Gastroesophageal sphincter (tissue), 4 donors: ENCODE results near the gene TCF7L2. TPM values are rescaled to one million over a fixed set of nuclear protein-coding genes. Genes with fewer than 3 reads are reported as not detected.

Source experiments
- ATAC-seq: fragments of 150-250 bp; one replicate; pipeline ENCODE4 v1.9.1; 2016; ENCODE audit warnings: mild to moderate bottlenecking, moderate library complexity
- H3K27ac ChIP-seq, 4 donors: fragments of 200-600 bp; sonication (generic) in 3 of 4; 1 replicate in 3 of 4; 2 replicates in 1 of 4; pipeline ENCODE4 v1.5.1; 2016 to 2019
- H3K27me3 ChIP-seq: fragments of 200-600 bp; sonication (generic); one replicate; pipeline ENCODE4 v1.5.1; 2019
- H3K36me3 ChIP-seq, 2 donors: fragments of 200-600 bp; sonication (generic); one replicate each; pipeline ENCODE4 v1.5.1; 2019; ENCODE audit warnings: control low read depth in 1 of 2
- H3K4me1 ChIP-seq, 3 donors: fragments of 200-600 bp; sonication (generic); 1 replicate in 2 of 3; 2 replicates in 1 of 3; pipeline ENCODE4 v1.5.1; 2016 to 2019; ENCODE audit warnings: control low read depth in 2 of 3
- H3K4me3 ChIP-seq, 2 donors: fragments of 200-600 bp; sonication (generic); one replicate each; pipeline ENCODE4 v1.5.1; 2019; ENCODE audit warnings: mild to moderate bottlenecking in 1 of 2, moderate library complexity in 1 of 2
- H3K9me3 ChIP-seq, 3 donors: fragments of 200-600 bp; sonication (generic); one replicate each; pipeline ENCODE4 v1.5.1; 2017 to 2019; ENCODE audit warnings: control low read depth in 2 of 3
- CTCF ChIP-seq, 4 experiments: fragments of 200-600 bp in 2 of 4; fragments of 450-650 bp in 2 of 4; sonication (generic) in 1 of 4; IDR thresholded peaks; one replicate each; pipeline ENCODE4 v1.5.1; 2017 to 2019; ENCODE audit warnings: antibody characterized with exemption in 4 of 4, mild to moderate bottlenecking in 2 of 4, moderate library complexity in 2 of 4
- EP300 ChIP-seq: sonication (generic); formaldehyde crosslinking; IDR thresholded peaks from one replicate; pipeline ENCODE4 v1.6.1; 2017; ENCODE audit warnings: antibody characterized with exemption, mild to moderate bottlenecking
- POLR2A ChIP-seq, 2 donors: fragments of 450-650 bp; IDR thresholded peaks; one replicate each; pipeline ENCODE4 v1.6.1; 2017; ENCODE audit warnings: antibody characterized with exemption in 2 of 2, mild to moderate bottlenecking in 2 of 2, moderate library complexity in 1 of 2
- POLR2AphosphoS5 ChIP-seq: sonication (generic); formaldehyde crosslinking; IDR thresholded peaks from one replicate; pipeline ENCODE4 v1.6.1; 2017; ENCODE audit warnings: antibody characterized with exemption
- WGBS, 2 donors: methylation state at CpG; one replicate each; pipeline ENCODE4 v1.1.5; 2018; ENCODE audit warnings: low coverage in 1 of 2; 5-methylcytosine and 5-hydroxymethylcytosine counted together
- total RNA-seq, 4 donors: library from RNA; depleted of rRNA; stranded (reverse); fragments of >200 nt; gene quantifications; one replicate each; pipeline ENCODE4 v1.1.0, GENCODE V29; 2016

Gene TCF7L2
- total RNA-seq, 4 donors from 2014 or later = 12.6 to 22.4 (median 20.2) TPM

GRCh38 chr10:113111900-113112853, 162.1 kb downstream of the TCF7L2 start:
- peaks cover 0 to 32% (median 0%) of the 10 kb centered on the region in 3 donors for H3K4me1 ChIP-seq
- WGBS, 2 donors = 80 to 90% methylated on average over 10 to 11 of the region's 12 CpGs
- ATAC-seq = peak; percentile 73
- no peak for TF ChIP-seq POLR2A (IDR thresholded peaks at IDR 0.05)
- TF ChIP-seq EP300 = no peak
- peak; percentile 38 for TF ChIP-seq POLR2AphosphoS5
- H3K4me3 ChIP-seq = no peak overlapping the region
- no peaks in the 10 kb centered on the region for H3K9me3 ChIP-seq
- no peaks in the 10 kb centered on the region for H3K27me3 ChIP-seq
- H3K27ac ChIP-seq = no peak overlapping the region
- no peaks in the 10 kb centered on the region for H3K36me3 ChIP-seq

- no peak overlapping the region for H3K4me3 ChIP-seq
- peaks cover 0 to 25% (median 0%) of the 10 kb centered on the region in 3 donors for H3K4me1 ChIP-seq
- WGBS, 2 donors = 81 to 96% methylated on average over 4 to 5 of the region's 5 CpGs
- H3K27ac ChIP-seq = no peak overlapping the region
- no peak for TF ChIP-seq POLR2AphosphoS5
- TF ChIP-seq POLR2A (IDR thresholded peaks at IDR 0.05) = no peak
- no peak for TF ChIP-seq EP300
- no peak for TF ChIP-seq CTCF (IDR thresholded peaks at IDR 0.05)
- no peaks in the 10 kb centered on the region for H3K27me3 ChIP-seq
- ATAC-seq = no peak
- no peaks in the 10 kb centered on the region for H3K36me3 ChIP-seq
- no peaks in the 10 kb centered on the region for H3K9me3 ChIP-seq
Observed at GRCh38 chr10:113113241-113113640, 163.2 kb downstream of the TCF7L2 start.

- no peak for TF ChIP-seq POLR2AphosphoS5
- TF ChIP-seq EP300 = no peak
- no peak for TF ChIP-seq CTCF (IDR thresholded peaks at IDR 0.05)
- TF ChIP-seq POLR2A (IDR thresholded peaks at IDR 0.05) = no peak
- no peak overlapping the region for H3K27ac ChIP-seq
- no peak overlapping the region for H3K4me3 ChIP-seq
- no peak for ATAC-seq
- no peaks in the 10 kb centered on the region for H3K27me3 ChIP-seq
- 40 to 100% methylated on average over 1 of the region's 1 CpG for WGBS, 2 donors
- H3K4me1 ChIP-seq = peaks cover 0 to 18% (median 0%) of the 10 kb centered on the region in 3 donors
- no peaks in the 10 kb centered on the region for H3K9me3 ChIP-seq
- H3K36me3 ChIP-seq = no peaks in the 10 kb centered on the region
Observed at GRCh38 chr10:113113918-113114317, 163.9 kb downstream of the TCF7L2 start.

- Histone ChIP-seq H3K27ac (no peak overlapping the region), H3K4me3 (no peak overlapping the region), H3K36me3 (no peaks in the 10 kb centered on the region), H3K27me3 (no peaks in the 10 kb centered on the region), H3K9me3 (no peaks in the 10 kb centered on the region), H3K4me1 (peaks cover 0 to 17% (median 0%) of the 10 kb centered on the region in 3 donors)
- TF ChIP-seq POLR2AphosphoS5 = no peak
- TF ChIP-seq CTCF (IDR thresholded peaks at IDR 0.05) = no peak
- no peak for TF ChIP-seq POLR2A (IDR thresholded peaks at IDR 0.05)
- no peak for TF ChIP-seq EP300
- ATAC-seq = no peak
- WGBS, 2 donors = 93% methylated on average over 9 to 10 of the region's 10 CpGs
Observed at GRCh38 chr10:113115556-113115955, 165.5 kb downstream of the TCF7L2 start.

DNA sequence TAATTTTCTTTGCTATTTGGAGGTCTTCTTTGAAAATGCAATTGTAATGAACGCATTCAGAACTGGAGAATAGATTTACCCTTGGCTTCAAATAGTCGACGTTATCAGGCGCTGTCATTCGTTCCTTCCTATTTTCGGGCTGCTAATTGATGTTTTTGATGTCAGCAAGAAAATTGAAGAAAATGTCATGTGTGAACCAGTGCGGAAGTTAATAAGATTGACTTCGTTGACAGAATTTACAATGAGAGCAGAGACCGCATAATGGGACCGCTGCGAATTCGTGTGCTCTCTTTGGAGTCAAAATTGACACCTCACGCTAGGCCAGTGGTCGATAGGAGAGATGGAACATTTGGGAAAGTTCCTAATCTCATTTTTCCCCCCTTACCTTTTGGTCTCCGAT, 168.8 kb downstream of the TCF7L2 start:
- Histone ChIP-seq H3K9me3 (no peaks in the 10 kb centered on the region), H3K36me3 (no peaks in the 10 kb centered on the region), H3K4me1 (no peaks in the 10 kb centered on the region), H3K27ac (no peak overlapping the region), H3K27me3 (no peaks in the 10 kb centered on the region), H3K4me3 (no peak overlapping the region)
- no peak for ATAC-seq
- TF ChIP-seq EP300 (no peak), CTCF (IDR thresholded peaks at IDR 0.05) (no peak), POLR2A (IDR thresholded peaks at IDR 0.05) (no peak), POLR2AphosphoS5 (no peak)
- WGBS, 2 donors = 93% methylated on average over 15 of the region's 15 CpGs
